GM10266 (cell line): Measurements from ENCODE around the gene PXDC1.
"Not testable (repeated sequence)": the region's sequence is repeated elsewhere in the genome, so short reads cannot be mapped to it uniquely, and the experiment has no call there.

ENCODE experiments used
- DNase-seq: peaks from one replicate; pipeline ENCODE4 v3.0.0; 2012; ENCODE audit errors: extremely low spot score
- CTCF ChIP-seq: IDR thresholded peaks from 2 replicates; pipeline ENCODE4 v1.5.1; 2012; ENCODE audit warnings: mild to moderate bottlenecking, low read depth; ENCODE audit not compliant: control insufficient read depth, insufficient read depth; ENCODE audit errors: missing control alignments

Gene PXDC1

GRCh38 chr6:3775386-3775785 lies 23.9 kb upstream of the PXDC1 start:
- DNase-seq: no peak
- TF ChIP-seq CTCF: no peak

GRCh38 chr6:3773678-3774298 lies 22.3 kb upstream of the PXDC1 start:
- DNase-seq: no peak
- TF ChIP-seq CTCF: no peak

GRCh38 chr6:3772127-3772999 lies 20.9 kb upstream of the PXDC1 start:
- DNase-seq: not testable (repeated sequence)

- no peak for DNase-seq
- TF ChIP-seq CTCF: no peak
Observed at GRCh38 chr6:3771407-3772011, 20.0 kb upstream of the PXDC1 start.

GRCh38 chr6:3770023-3770720 lies 18.7 kb upstream of the PXDC1 start:
- TF ChIP-seq CTCF: no peak
- DNase-seq: no peak

GRCh38 chr6:3769610-3770009 lies 18.1 kb upstream of the PXDC1 start:
- no peak for TF ChIP-seq CTCF
- DNase-seq: no peak

- TF ChIP-seq CTCF: no peak
- DNase-seq: no peak
Observed at GRCh38 chr6:3768502-3768901, 17.0 kb upstream of the PXDC1 start.

GRCh38 chr6:3767483-3767882 lies 16.0 kb upstream of the PXDC1 start:
- DNase-seq: not testable (repeated sequence)
